Panc1 (cell line): ENCODE results near the gene ZNF892. TPM values are rescaled to one million over a fixed set of nuclear protein-coding genes. Genes with fewer than 3 reads are reported as not detected.
"Not testable (repeated sequence)": the region's sequence is repeated elsewhere in the genome, so short reads cannot be mapped to it uniquely, and the experiment has no call there.

Experiments
- ATAC-seq: fragments of 200-7000 bp; cut with Tn5 transposase; 2 replicates; pipeline ENCODE4 v1.9.1; 2020; ENCODE audit warnings: mild to moderate bottlenecking, moderate library complexity
- BruUV-seq: library from RNA; stranded (reverse); fragments of 400-500 nt; replicated peaks from 2 replicates; lab custom pipeline; 2021; lab: Mats Ljungman, UMichigan
- CTCF ChIA-PET: fragments of 300-600 bp; sonication (Branson Sonifier 250); formaldehyde crosslinking; loops from one replicate; lab custom pipeline; 2022; ENCODE audit warnings: antibody characterized with exemption; lab: Charles Lee
- POLR2A ChIA-PET: fragments of 300-600 bp; sonication (Branson Sonifier 250); formaldehyde crosslinking; loops from one replicate; lab custom pipeline; 2022; ENCODE audit warnings: antibody characterized with exemption; lab: Charles Lee
- DNase-seq: peaks from one replicate; pipeline ENCODE4 v3.0.0-alpha.2; 2010; ENCODE audit warnings: low read depth, low spot score
- H3K27ac ChIP-seq: 2 replicates; pipeline ENCODE4 v1.5.1; 2011; ENCODE audit warnings: mild to moderate bottlenecking, low read length, inconsistent platforms
- H3K27me3 ChIP-seq: fragments of 200-500 bp; sonication (Bioruptor generic); 2 replicates; pipeline ENCODE4 v1.6.0; 2014; ENCODE audit warnings: low read length, inconsistent platforms; ENCODE audit not compliant: control insufficient read depth, insufficient read depth
- H3K36me3 ChIP-seq: fragments of 200-500 bp; sonication (Bioruptor generic); 2 replicates; pipeline ENCODE4 v1.5.1; 2014; ENCODE audit warnings: inconsistent platforms, mild to moderate bottlenecking, low read length, moderate library complexity; ENCODE audit not compliant: control insufficient read depth, insufficient read depth
- H3K4me1 ChIP-seq: 2 replicates; pipeline ENCODE4 v1.5.1; 2011; ENCODE audit warnings: inconsistent platforms, mild to moderate bottlenecking, low read length, moderate library complexity; ENCODE audit not compliant: control insufficient read depth, insufficient read depth
- H3K4me3 ChIP-seq, 2 experiments: 2 replicates each; pipeline ENCODE4 v1.5.1; 2011 to 2012; ENCODE audit warnings: low read depth in 2 of 2, low read length in 2 of 2, mild to moderate bottlenecking in 2 of 2, inconsistent platforms in 1 of 2, moderate library complexity in 1 of 2
- H3K9me3 ChIP-seq: fragments of 200-500 bp; sonication (Bioruptor generic); 2 replicates; pipeline ENCODE4 v1.5.1; 2014; ENCODE audit warnings: low read depth, mild to moderate bottlenecking, inconsistent platforms, low read length, moderate library complexity; ENCODE audit not compliant: control insufficient read depth, insufficient read depth
- POLR2AphosphoS5 ChIP-seq: IDR thresholded peaks from 2 replicates; pipeline ENCODE4 v1.6.1; 2012; ENCODE audit warnings: mild to moderate bottlenecking, low read depth, low read length, moderate library complexity
- SIN3A ChIP-seq: IDR thresholded peaks from 2 replicates; pipeline ENCODE4 v1.6.1; 2012; ENCODE audit warnings: low read depth, mild to moderate bottlenecking, low read length, moderate library complexity, borderline replicate concordance; ENCODE audit not compliant: insufficient read depth
- TCF7L2 ChIP-seq: IDR thresholded peaks from 2 replicates; pipeline ENCODE4 v1.6.1; 2011; ENCODE audit warnings: mild to moderate bottlenecking, low read depth, low read length, inconsistent platforms
- in situ Hi-C: cut with HindIII; loops from 2 replicates; pipeline ENCODE4 v1.10.0; 2016; ENCODE audit warnings: low sequenced_read_pairs, low pct_unique_long_range_greater_than_20kb
- intact Hi-C: fragments of 100-400 bp; cut with micrococcal nuclease; formaldehyde crosslinking; loops from one replicate; pipeline ENCODE4 v1.10.0; 2022; ENCODE audit not compliant: unreplicated experiment
- total RNA-seq: library from RNA; stranded (reverse); gene quantifications from one replicate; pipeline ENCODE4 v1.2.1, GENCODE V29; 2021; ENCODE audit not compliant: unreplicated experiment
- TF ChIP-seq, protein P1 (sequence below): fragments of 450-650 bp; IDR thresholded peaks from 2 replicates; pipeline ENCODE4 v1.5.1; 2017; ENCODE audit warnings: mild to moderate bottlenecking
- TF ChIP-seq, protein P2 (sequence below), 2 experiments: IDR thresholded peaks; 2 replicates each; pipeline ENCODE4 v1.6.1; 2011 to 2012; ENCODE audit warnings: low read depth in 2 of 2, control low read depth in 1 of 2, low read length in 1 of 2, mild to moderate bottlenecking in 1 of 2, moderate library complexity in 1 of 2; ENCODE audit not compliant: insufficient read depth in 1 of 2

Gene ZNF892
- total RNA-seq, 1 experiment from 2014 or later = 8.1 TPM

DNA sequence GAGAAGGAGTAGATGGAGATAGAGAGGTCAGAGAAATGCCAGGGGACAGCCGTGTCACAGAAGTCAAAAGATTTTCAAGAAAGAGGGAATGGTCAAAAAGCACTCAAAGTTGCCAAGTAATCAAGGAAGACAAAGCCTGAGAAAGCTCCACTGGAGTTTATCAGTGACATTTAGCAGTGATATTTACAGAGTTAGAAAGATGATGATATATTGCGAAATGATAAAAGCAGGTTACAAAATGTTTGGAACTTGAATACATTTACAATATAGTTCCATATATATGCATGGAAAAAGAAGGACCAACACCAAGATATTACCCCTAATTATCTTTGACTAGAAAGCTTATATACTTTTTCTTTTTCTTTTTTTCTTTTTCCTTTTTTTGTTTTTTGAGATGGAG lies 21.3 kb upstream of the ZNF892 start:
- no peak overlapping the region for H3K4me3 ChIP-seq
- TF ChIP-seq TCF7L2 = no peak
- TF ChIP-seq, protein P1, sequence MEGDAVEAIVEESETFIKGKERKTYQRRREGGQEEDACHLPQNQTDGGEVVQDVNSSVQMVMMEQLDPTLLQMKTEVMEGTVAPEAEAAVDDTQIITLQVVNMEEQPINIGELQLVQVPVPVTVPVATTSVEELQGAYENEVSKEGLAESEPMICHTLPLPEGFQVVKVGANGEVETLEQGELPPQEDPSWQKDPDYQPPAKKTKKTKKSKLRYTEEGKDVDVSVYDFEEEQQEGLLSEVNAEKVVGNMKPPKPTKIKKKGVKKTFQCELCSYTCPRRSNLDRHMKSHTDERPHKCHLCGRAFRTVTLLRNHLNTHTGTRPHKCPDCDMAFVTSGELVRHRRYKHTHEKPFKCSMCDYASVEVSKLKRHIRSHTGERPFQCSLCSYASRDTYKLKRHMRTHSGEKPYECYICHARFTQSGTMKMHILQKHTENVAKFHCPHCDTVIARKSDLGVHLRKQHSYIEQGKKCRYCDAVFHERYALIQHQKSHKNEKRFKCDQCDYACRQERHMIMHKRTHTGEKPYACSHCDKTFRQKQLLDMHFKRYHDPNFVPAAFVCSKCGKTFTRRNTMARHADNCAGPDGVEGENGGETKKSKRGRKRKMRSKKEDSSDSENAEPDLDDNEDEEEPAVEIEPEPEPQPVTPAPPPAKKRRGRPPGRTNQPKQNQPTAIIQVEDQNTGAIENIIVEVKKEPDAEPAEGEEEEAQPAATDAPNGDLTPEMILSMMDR = no peak
- TF ChIP-seq POLR2AphosphoS5 = no peak
- TF ChIP-seq, protein P2, sequence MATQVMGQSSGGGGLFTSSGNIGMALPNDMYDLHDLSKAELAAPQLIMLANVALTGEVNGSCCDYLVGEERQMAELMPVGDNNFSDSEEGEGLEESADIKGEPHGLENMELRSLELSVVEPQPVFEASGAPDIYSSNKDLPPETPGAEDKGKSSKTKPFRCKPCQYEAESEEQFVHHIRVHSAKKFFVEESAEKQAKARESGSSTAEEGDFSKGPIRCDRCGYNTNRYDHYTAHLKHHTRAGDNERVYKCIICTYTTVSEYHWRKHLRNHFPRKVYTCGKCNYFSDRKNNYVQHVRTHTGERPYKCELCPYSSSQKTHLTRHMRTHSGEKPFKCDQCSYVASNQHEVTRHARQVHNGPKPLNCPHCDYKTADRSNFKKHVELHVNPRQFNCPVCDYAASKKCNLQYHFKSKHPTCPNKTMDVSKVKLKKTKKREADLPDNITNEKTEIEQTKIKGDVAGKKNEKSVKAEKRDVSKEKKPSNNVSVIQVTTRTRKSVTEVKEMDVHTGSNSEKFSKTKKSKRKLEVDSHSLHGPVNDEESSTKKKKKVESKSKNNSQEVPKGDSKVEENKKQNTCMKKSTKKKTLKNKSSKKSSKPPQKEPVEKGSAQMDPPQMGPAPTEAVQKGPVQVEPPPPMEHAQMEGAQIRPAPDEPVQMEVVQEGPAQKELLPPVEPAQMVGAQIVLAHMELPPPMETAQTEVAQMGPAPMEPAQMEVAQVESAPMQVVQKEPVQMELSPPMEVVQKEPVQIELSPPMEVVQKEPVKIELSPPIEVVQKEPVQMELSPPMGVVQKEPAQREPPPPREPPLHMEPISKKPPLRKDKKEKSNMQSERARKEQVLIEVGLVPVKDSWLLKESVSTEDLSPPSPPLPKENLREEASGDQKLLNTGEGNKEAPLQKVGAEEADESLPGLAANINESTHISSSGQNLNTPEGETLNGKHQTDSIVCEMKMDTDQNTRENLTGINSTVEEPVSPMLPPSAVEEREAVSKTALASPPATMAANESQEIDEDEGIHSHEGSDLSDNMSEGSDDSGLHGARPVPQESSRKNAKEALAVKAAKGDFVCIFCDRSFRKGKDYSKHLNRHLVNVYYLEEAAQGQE (IDR thresholded peaks at IDR 0.05; ENCODE audit: insufficient read depth in 1 of 2, low read depth in 2 of 2, low read length in 1 of 2) = no peak
- no peak for TF ChIP-seq SIN3A
- ATAC-seq (no peak), DNase-seq (no peak)
- H3K4me1 ChIP-seq = no peaks in the 10 kb centered on the region
- BruUV-seq = no TSS peak
- POLR2A ChIA-PET = no interaction called here
- H3K36me3 ChIP-seq = no peaks in the 10 kb centered on the region; the same call in 1 of the 2 replicates
- no peak overlapping the region for H3K27ac ChIP-seq
- peaks cover 3% of the 10 kb centered on the region; the same call in 1 of the 2 replicates for H3K9me3 ChIP-seq
- CTCF ChIA-PET = no interaction called here
- intact Hi-C loops = no loop called here
- in situ Hi-C loops = no loop called here
- H3K27me3 ChIP-seq = peaks cover 3% of the 10 kb centered on the region; the same call in 1 of the 2 replicates

DNA sequence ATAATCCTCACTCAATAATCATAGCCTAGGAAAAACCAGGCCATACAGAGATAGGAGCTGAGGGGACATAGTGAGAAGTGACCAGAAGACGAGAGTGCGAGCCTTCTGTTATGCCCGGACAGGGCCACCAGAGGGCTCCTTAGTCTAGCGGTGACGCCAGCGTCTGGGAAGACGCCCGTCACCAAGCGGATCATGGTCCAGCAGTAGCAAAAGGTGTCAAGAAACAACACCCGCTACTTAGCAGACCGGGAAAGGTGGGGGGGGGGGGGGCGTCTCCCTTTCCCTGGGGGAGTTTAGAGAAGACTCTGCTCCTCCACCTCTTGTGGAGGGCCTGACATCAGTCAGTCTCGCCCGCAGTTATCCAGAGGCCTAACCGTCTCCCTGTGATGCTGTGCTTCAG lies 14.4 kb upstream of the ZNF892 start:
- H3K36me3 ChIP-seq, in situ Hi-C loops, ATAC-seq, H3K27ac ChIP-seq, H3K4me3 ChIP-seq, H3K9me3 ChIP-seq, POLR2A ChIA-PET, H3K4me1 ChIP-seq, DNase-seq, H3K27me3 ChIP-seq, BruUV-seq: not testable (repeated sequence)
- intact Hi-C loops = loop anchor here (5.0 kb wide), 1 partner anchor 124 kb away; no protein-coding TSS in a partner anchor
- TF ChIP-seq, protein P1 = peak; percentile 84
- CTCF ChIA-PET = interaction anchor here (0.6 kb wide), 2 partner anchors 26 to 119 kb away, joined by 6 to 8 read pairs; no protein-coding TSS in a partner anchor
